ENCODE data around the gene CYP24A1.

- no peak for TF ChIP-seq CTCF (IDR thresholded peaks at IDR 0.05)
- TF ChIP-seq EZH2 (IDR thresholded peaks at IDR 0.05; ENCODE audit: borderline replicate concordance, insufficient read depth, low read depth, low read length, poor library complexity, severe bottlenecking), result no peak
Observed at GRCh38 chr20:54189630-54190029, 15.8 kb upstream of the CYP24A1 start.

Data from B cell (primary cell).